Right atrium auricular region (tissue), 2 donors: Measurements from ENCODE around the gene CD109. TPM values are rescaled to one million over a fixed set of nuclear protein-coding genes. Genes with fewer than 3 reads are reported as not detected.
"Not testable (repeated sequence)": the region's sequence is repeated elsewhere in the genome, so short reads cannot be mapped to it uniquely, and the experiment has no call there.

Experiments
- DNase-seq: peaks from one replicate; pipeline ENCODE4 v3.0.0-alpha.2; 2019; ENCODE audit warnings: low spot score
- H3K27ac ChIP-seq, 2 donors: fragments of 200-600 bp; sonication (generic); 1 replicate in 1 of 2; 2 replicates in 1 of 2; pipeline ENCODE4 v1.5.1; 2016 to 2019
- H3K27me3 ChIP-seq, 2 donors: fragments of 200-600 bp; sonication (generic); one replicate each; pipeline versions ENCODE4 v1.5.1 to v1.6.0; 2017 to 2019
- H3K36me3 ChIP-seq: fragments of 200-600 bp; sonication (generic); one replicate; pipeline ENCODE4 v1.5.1; 2016
- H3K4me1 ChIP-seq, 2 donors: fragments of 200-600 bp; sonication (generic); one replicate each; pipeline versions ENCODE4 v1.5.1 to v1.6.0; 2017 to 2019
- H3K4me3 ChIP-seq, 2 donors: fragments of 200-600 bp; sonication (generic); 1 replicate in 1 of 2; 2 replicates in 1 of 2; pipeline ENCODE4 v1.5.1; 2017 to 2019; ENCODE audit warnings: mild to moderate bottlenecking in 1 of 2, moderate library complexity in 1 of 2
- H3K9me3 ChIP-seq, 2 donors: fragments of 200-600 bp; sonication (generic); one replicate each; pipeline ENCODE4 v1.5.1; 2019
- CTCF ChIP-seq, 2 donors: fragments of 200-600 bp; sonication (generic); IDR thresholded peaks; one replicate each; pipeline ENCODE4 v1.5.1; 2019; ENCODE audit warnings: antibody characterized with exemption in 2 of 2
- total RNA-seq, 2 donors: library from RNA; depleted of rRNA; stranded (reverse); fragments of >200 nt; gene quantifications; one replicate each; pipeline ENCODE4 v1.1.0, GENCODE V29; 2016

CD109 gene
- total RNA-seq, 2 donors from 2014 or later: 18.7 to 30.1 TPM

DNA sequence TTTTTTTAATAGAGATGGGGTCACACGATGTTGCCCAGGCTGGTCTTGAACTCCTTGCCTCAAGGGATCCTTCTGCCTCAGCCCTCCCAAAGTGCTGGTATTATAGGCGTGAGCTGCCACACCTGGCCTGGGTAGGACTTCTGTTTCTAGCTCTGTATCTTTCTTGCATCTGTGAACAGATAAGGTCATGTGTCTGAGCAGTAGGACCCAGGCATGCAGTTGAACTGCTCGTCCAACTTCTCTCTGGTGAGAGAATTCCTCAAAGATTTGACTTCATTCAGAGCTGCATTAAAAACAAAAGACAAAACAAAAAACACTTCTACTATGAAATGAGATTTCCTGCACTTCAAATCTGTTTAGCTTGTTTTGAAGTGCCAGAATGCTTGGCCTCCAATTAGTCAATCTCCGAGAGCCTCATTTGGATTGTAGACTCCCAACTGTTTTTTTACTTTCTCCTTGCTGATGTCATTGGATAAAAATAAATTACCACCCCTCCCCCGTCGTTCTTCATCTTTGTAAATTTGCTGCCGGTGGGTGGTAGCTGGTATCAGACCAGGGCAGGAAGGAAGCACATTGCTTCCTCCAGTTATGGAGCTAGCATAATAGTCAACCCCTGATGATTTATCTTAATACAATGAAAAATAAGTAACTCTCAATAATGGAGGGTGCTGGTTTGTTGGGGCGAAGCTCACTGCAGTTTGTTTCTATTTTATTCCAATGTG is 17.6 kb downstream of the CD109 start:
- Histone ChIP-seq H3K27ac (peak overlapping the region; percentile 57 to 62), H3K27me3 (no peaks in the 10 kb centered on the region), H3K4me1 (peaks cover 0 to 15% of the 10 kb centered on the region in 2 donors), H3K36me3 (no peaks in the 10 kb centered on the region), H3K4me3 (no peak overlapping the region), H3K9me3 (no peaks in the 10 kb centered on the region)
- no peak for TF ChIP-seq CTCF (IDR thresholded peaks at IDR 0.05)
- DNase-seq: no peak

GRCh38 chr6:73715111-73715508 is 19.1 kb downstream of the CD109 start:
- peaks cover 0 to 15% of the 10 kb centered on the region in 2 donors for H3K4me1 ChIP-seq
- H3K9me3 ChIP-seq, H3K27ac ChIP-seq: not testable (repeated sequence)

GRCh38 chr6:73719046-73719445 is 23.0 kb downstream of the CD109 start:
- no peak for DNase-seq
- no peaks in the 10 kb centered on the region for H3K27me3 ChIP-seq
- H3K36me3 ChIP-seq: no peaks in the 10 kb centered on the region
- H3K4me1 ChIP-seq: peaks cover 0 to 12% of the 10 kb centered on the region in 2 donors
- H3K27ac ChIP-seq: no peak overlapping the region
- H3K9me3 ChIP-seq: no peaks in the 10 kb centered on the region
- TF ChIP-seq CTCF (IDR thresholded peaks at IDR 0.05): no peak
- no peak overlapping the region for H3K4me3 ChIP-seq

More at GRCh38 chr6:73715111-73715508, 19.1 kb downstream of the CD109 start:
- not testable (repeated sequence) for H3K4me3 ChIP-seq, H3K36me3 ChIP-seq, H3K27me3 ChIP-seq, DNase-seq

- no peak for TF ChIP-seq CTCF (IDR thresholded peaks at IDR 0.05)
- Histone ChIP-seq H3K36me3 (no peaks in the 10 kb centered on the region), H3K27me3 (no peaks in the 10 kb centered on the region), H3K27ac (peak overlapping the region; percentile 74 to 93), H3K4me1 (peaks cover 0 to 9% of the 10 kb centered on the region in 2 donors), H3K4me3 (no peak overlapping the region), H3K9me3 (no peaks in the 10 kb centered on the region)
- DNase-seq: no peak
These were observed 26.5 kb downstream of the CD109 start for GRCh38 chr6:73722318-73723060.

GRCh38 chr6:73723480-73723879 is 27.5 kb downstream of the CD109 start:
- H3K27me3 ChIP-seq, H3K4me3 ChIP-seq, H3K4me1 ChIP-seq, DNase-seq, H3K9me3 ChIP-seq, H3K36me3 ChIP-seq: not testable (repeated sequence)
- peak overlapping the region; percentile 74 to 93 for H3K27ac ChIP-seq

GRCh38 chr6:73724389-73724788 is 28.4 kb downstream of the CD109 start:
- Histone ChIP-seq H3K9me3 (no peaks in the 10 kb centered on the region), H3K27me3 (no peaks in the 10 kb centered on the region), H3K4me3 (no peak overlapping the region), H3K27ac (peak overlapping the region; percentile 74 to 93), H3K36me3 (no peaks in the 10 kb centered on the region), H3K4me1 (peaks cover 0 to 9% of the 10 kb centered on the region in 2 donors)
- no peak for TF ChIP-seq CTCF (IDR thresholded peaks at IDR 0.05)
- no peak for DNase-seq

DNA sequence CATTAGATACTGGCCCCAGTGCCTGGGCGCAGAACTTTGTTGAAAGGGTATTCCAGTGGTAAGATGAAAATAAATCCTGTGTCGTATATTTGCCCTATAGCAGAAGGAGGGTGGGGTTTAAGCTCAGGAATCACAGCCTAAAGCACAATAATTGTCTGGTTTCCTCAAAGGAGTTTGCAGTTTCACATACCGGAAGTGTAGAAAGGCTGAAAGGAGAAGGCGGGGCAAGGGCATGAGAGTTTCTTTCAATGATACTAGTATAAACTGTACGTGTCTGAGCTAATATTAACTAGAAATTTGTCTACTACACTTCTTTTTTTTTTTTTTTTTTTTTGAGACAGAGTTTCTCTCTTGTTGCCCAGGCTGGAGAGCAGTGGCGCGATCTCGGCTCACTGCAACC is 29.2 kb downstream of the CD109 start:
- peak overlapping the region in 1 of 2 donors; percentile 93 for H3K27ac ChIP-seq
- not testable (repeated sequence) for DNase-seq

More for the DNA sequence above, 29.2 kb downstream of the CD109 start:
- H3K36me3 ChIP-seq, H3K4me1 ChIP-seq, H3K9me3 ChIP-seq, H3K4me3 ChIP-seq, H3K27me3 ChIP-seq: not testable (repeated sequence)
